Measurements from ENCODE around the gene IGFL2.

GRCh38 chr19:46118136-46118535 lies 29.9 kb upstream of the IGFL2 start:
- TF ChIP-seq, protein P1, sequence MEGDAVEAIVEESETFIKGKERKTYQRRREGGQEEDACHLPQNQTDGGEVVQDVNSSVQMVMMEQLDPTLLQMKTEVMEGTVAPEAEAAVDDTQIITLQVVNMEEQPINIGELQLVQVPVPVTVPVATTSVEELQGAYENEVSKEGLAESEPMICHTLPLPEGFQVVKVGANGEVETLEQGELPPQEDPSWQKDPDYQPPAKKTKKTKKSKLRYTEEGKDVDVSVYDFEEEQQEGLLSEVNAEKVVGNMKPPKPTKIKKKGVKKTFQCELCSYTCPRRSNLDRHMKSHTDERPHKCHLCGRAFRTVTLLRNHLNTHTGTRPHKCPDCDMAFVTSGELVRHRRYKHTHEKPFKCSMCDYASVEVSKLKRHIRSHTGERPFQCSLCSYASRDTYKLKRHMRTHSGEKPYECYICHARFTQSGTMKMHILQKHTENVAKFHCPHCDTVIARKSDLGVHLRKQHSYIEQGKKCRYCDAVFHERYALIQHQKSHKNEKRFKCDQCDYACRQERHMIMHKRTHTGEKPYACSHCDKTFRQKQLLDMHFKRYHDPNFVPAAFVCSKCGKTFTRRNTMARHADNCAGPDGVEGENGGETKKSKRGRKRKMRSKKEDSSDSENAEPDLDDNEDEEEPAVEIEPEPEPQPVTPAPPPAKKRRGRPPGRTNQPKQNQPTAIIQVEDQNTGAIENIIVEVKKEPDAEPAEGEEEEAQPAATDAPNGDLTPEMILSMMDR (conservative IDR thresholded peaks at IDR 0.05; ENCODE audit: low read length), result no peak
- no peak for TF ChIP-seq EZH2phosphoT487 (IDR thresholded peaks at IDR 0.05; ENCODE audit: borderline replicate concordance)
